A673 (cell line): ENCODE results near the gene DNAH14. TPM values are rescaled to one million over a fixed set of nuclear protein-coding genes. Genes with fewer than 3 reads are reported as not detected.
A peak's percentile ranks its signal among the peaks of the same experiment; 100 is the strongest.

ENCODE experiments used
- BruUV-seq: library from RNA; stranded (reverse); fragments of 400-500 nt; replicated peaks from 2 replicates; lab custom pipeline; 2021; lab: Mats Ljungman, UMichigan
- CTCF ChIA-PET: fragments of 300-600 bp; sonication (Branson Sonifier 250); formaldehyde crosslinking; loops from one replicate; lab custom pipeline; 2022; ENCODE audit warnings: antibody characterized with exemption; lab: Charles Lee
- POLR2A ChIA-PET: fragments of 300-600 bp; sonication (Branson Sonifier 250); formaldehyde crosslinking; loops from one replicate; lab custom pipeline; 2022; ENCODE audit warnings: antibody characterized with exemption; ENCODE audit not compliant: low non-redundant PET; lab: Charles Lee
- DNase-seq: peaks from one replicate; pipeline ENCODE4 v3.0.0-alpha.2; 2015; ENCODE audit warnings: low spot score
- H3K27ac ChIP-seq: fragments of 200-600 bp; sonication (generic); 2 replicates; pipeline ENCODE4 v1.5.1; 2016; ENCODE audit warnings: mixed run types, low read depth, mild to moderate bottlenecking, mixed read lengths, antibody characterized with exemption, low read length; ENCODE audit not compliant: poor library complexity, severe bottlenecking
- H3K27me3 ChIP-seq: fragments of 200-600 bp; sonication (generic); replicated peaks from 2 replicates; pipeline ENCODE4 v1.6.1; 2017; ENCODE audit warnings: mixed run types, low read depth, mild to moderate bottlenecking, mixed read lengths, antibody characterized with exemption, low read length; ENCODE audit not compliant: insufficient read depth, poor library complexity
- H3K36me3 ChIP-seq: fragments of 200-600 bp; sonication (generic); 2 replicates; pipeline ENCODE4 v1.6.1; 2016; ENCODE audit warnings: mixed run types, mild to moderate bottlenecking, mixed read lengths, antibody characterized with exemption, low read length; ENCODE audit not compliant: insufficient read depth, poor library complexity, severe bottlenecking
- H3K4me1 ChIP-seq: fragments of 200-600 bp; sonication (generic); 2 replicates; pipeline ENCODE4 v1.6.1; 2017; ENCODE audit warnings: mixed run types, mild to moderate bottlenecking, mixed read lengths, antibody characterized with exemption, low read length; ENCODE audit not compliant: insufficient read depth, poor library complexity, severe bottlenecking
- H3K4me3 ChIP-seq: fragments of 200-600 bp; sonication (generic); 2 replicates; pipeline ENCODE4 v1.5.1; 2016; ENCODE audit warnings: low read depth, mixed run types, mild to moderate bottlenecking, mixed read lengths, low read length; ENCODE audit not compliant: poor library complexity, severe bottlenecking
- H3K9me3 ChIP-seq: fragments of 200-600 bp; sonication (generic); 2 replicates; pipeline ENCODE4 v1.6.1; 2016; ENCODE audit warnings: mixed run types, low read depth, mild to moderate bottlenecking, mixed read lengths, antibody characterized with exemption, low read length; ENCODE audit not compliant: poor library complexity, severe bottlenecking
- CTCF ChIP-seq: fragments of 300-800, 200-600 bp; sonication (generic); conservative IDR thresholded peaks from 2 replicates; pipeline ENCODE4 v1.5.1; 2017; ENCODE audit warnings: low read depth, mild to moderate bottlenecking, antibody characterized with exemption, low read length, moderate library complexity, mixed read lengths
- EZH2 ChIP-seq: fragments of 200-600 bp; sonication (generic); IDR thresholded peaks from 2 replicates; pipeline ENCODE4 v1.6.1; 2017; ENCODE audit warnings: borderline replicate concordance, low read depth, mild to moderate bottlenecking, mixed read lengths, antibody characterized with exemption, low read length; ENCODE audit not compliant: poor library complexity, severe bottlenecking
- intact Hi-C: fragments of 100-400 bp; cut with micrococcal nuclease; formaldehyde crosslinking; loops from one replicate; pipeline ENCODE4 v1.10.0; 2022; ENCODE audit not compliant: unreplicated experiment
- total RNA-seq: library from RNA; stranded (reverse); gene quantifications from 2 replicates; pipeline ENCODE4 v1.2.3, GENCODE V29; 2021

The DNAH14 gene
- total RNA-seq, 1 experiment from 2014 or later, result 9.9 TPM

DNA sequence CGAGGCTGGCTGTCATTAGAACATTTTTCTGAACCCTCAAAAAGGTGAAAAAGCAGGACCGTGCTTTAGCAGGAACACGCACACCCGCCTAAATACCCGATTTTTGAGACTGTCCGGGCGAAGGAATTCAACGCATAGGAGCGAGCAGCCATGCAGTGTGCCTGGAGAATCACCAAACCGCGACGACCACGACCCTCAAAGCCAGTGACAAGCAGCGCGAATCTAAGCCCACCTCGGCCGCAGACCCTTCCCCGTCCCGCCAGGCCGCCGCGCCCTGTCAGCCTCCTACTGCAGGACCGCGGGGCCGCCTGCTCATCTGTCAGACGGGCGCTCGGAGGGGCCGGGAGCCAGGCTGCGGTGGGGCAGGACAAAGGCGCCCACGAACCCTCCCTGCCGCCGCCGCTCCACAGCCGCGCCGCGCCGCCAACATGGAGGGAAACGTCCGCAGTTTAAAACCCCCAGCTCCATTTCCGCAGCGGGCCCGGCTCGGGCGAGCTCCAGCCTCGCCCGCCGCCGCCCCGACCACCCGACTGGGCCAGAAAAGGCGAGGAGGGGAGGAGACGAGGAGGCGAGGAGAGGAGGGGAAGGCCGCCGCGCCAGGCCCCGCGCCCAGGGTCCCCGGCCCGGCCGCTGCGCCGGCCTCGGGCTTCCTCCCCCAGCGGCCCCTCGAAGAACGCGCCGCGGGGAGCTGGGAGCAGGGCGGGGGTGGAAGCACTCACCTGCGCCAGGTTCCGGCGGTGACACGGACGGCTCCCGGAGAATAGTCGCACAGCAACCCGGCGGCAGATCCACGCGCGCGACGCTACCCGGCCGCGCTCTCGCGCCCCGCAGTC lies 498.0 kb downstream of the DNAH14 start, which contains the start of gene LBR:
Gene LBR (minus strand): TSS at position 804 of the 833 bp plus-strand sequence. CDS start 3,963 bp downstream, outside the sequence.
- Histone ChIP-seq H3K36me3 (peaks cover 3% of the 10 kb centered on the region), H3K27me3 (no peaks in the 10 kb centered on the region), H3K4me3 (peak within 1 kb of the TSS; percentile 93), H3K27ac (peak within 1 kb of the TSS; percentile 86), H3K9me3 (no peaks in the 10 kb centered on the region), H3K4me1 (peaks cover 38% of the 10 kb centered on the region)
- ChIA-PET POLR2A (no interaction called here), CTCF (no interaction called here)
- intact Hi-C loops, result no loop called here
- TF ChIP-seq EZH2 (no peak), CTCF (no peak)
- no peak for DNase-seq
- no TSS peak for BruUV-seq

DNA sequence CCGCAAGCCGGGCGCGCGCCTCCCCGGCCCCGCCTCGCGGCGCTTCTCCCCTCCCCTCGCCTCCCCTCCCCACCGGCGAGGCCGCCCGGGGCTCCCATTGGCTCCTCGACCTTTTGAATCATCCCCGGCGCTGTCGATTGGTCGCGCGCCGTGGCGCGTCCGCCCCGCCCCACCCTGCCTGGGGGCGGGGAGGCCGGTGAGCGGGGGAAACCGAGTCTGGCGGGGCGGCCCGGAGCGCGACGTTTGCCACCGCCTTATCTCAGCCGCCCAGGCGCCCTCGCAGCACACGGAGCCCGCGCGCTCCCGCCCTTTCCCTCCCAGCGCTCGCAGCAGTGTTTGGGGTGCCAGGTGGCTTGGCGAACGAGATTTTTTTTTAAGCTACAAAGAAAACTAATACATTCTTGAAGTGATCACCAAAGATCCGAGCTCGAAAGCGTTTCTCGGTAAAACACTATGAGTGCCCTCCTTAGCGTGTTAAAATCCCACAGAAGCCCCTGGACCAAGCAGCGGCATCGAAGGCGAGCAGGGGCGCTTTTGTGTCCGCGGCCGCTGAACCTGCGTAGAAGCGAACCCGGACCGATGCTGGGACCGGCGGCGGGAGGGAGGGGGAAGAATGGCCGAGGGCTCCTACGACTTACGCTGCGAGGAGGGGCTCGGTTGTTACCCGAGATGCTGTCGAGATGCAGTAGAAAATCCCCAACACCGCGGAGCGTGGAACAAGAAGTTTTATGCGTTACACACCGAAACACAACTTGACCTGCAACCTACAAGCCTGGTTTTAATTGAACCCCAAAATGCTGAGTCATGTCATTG lies 498.8 kb downstream of the DNAH14 start:
- intact Hi-C loops, result no loop called here
- peak; percentile 97 for DNase-seq
- BruUV-seq, result TSS peak; percentile 93
- no peaks in the 10 kb centered on the region for H3K9me3 ChIP-seq
- CTCF ChIA-PET, result interaction anchor here (0.6 to 1.0 kb wide), 2 partner anchors 22 to 46 kb away, joined by 3 to 4 read pairs; no protein-coding TSS in a partner anchor
- H3K4me1 ChIP-seq, result peaks cover 30% of the 10 kb centered on the region
- H3K36me3 ChIP-seq, result no peaks in the 10 kb centered on the region
- H3K27me3 ChIP-seq, result no peaks in the 10 kb centered on the region
- H3K4me3 ChIP-seq, result peak overlapping the region; percentile 93
- POLR2A ChIA-PET, result interaction anchor here (0.5 to 0.7 kb wide), 2 partner anchors 90 to 497 kb away, joined by 3 to 9 read pairs; no protein-coding TSS in a partner anchor
- H3K27ac ChIP-seq, result peak overlapping the region; percentile 86
- no peak for TF ChIP-seq EZH2
- TF ChIP-seq CTCF, result no peak

DNA sequence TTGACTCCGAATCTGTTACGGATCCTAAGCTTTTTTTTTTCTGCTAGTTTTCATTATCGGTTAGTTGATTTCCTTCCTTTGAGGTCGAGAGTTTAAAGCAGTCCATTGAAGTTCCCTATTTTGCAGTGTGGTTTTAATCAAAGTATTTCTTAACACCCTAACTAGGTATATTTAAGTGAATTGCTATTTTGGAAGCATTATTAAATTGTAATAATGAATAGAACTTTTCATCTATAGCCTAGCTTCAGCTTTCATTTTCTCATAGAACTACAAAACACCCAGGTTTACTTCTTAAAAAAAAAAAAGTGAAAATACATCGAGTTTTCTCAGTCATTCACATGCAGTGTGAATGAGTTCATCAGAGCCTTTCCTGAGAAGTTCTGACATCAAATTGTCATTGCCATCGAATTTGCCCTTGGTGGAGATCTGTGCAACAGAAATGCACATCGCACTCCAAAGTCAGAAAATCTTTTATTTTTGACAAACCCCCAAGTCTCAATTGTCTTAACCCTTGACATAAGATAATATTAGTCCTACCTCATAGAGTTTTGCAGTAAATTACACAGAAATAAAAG lies 499.5 kb downstream of the DNAH14 start:
- DNase-seq, result no peak
- intact Hi-C loops, result no loop called here
- no peaks in the 10 kb centered on the region for H3K9me3 ChIP-seq
- no peaks in the 10 kb centered on the region for H3K27me3 ChIP-seq
- ChIA-PET POLR2A (interaction anchor here (0.5 to 0.7 kb wide), 2 partner anchors 90 to 497 kb away, joined by 3 to 9 read pairs; no protein-coding TSS in a partner anchor), CTCF (interaction anchor here (0.6 to 1.0 kb wide), 2 partner anchors 21 to 46 kb away, joined by 3 to 4 read pairs; no protein-coding TSS in a partner anchor)
- no peaks in the 10 kb centered on the region for H3K36me3 ChIP-seq
- BruUV-seq, result no TSS peak
- peak overlapping the region; percentile 86 for H3K27ac ChIP-seq
- H3K4me3 ChIP-seq, result peak overlapping the region; percentile 93
- TF ChIP-seq CTCF, result no peak
- no peak for TF ChIP-seq EZH2
- H3K4me1 ChIP-seq, result peaks cover 23% of the 10 kb centered on the region
